Muscle of leg (tissue), 11 donors: ENCODE measurements around the gene NOS2. TPM values are rescaled to one million over a fixed set of nuclear protein-coding genes. Genes with fewer than 3 reads are reported as not detected.
"Not testable (repeated sequence)": the region's sequence is repeated elsewhere in the genome, so short reads cannot be mapped to it uniquely, and the experiment has no call there.

Experiments used
- DNase-seq: peaks from one replicate; pipeline ENCODE4 v3.0.0; 2013
- H3K27ac ChIP-seq: one replicate; pipeline ENCODE4 v1.5.1; 2013; ENCODE audit warnings: mild to moderate bottlenecking, low read length, control low read depth
- H3K27me3 ChIP-seq: one replicate; pipeline ENCODE4 v1.6.1; 2013; ENCODE audit warnings: low read length; ENCODE audit not compliant: control insufficient read depth, insufficient read depth
- H3K36me3 ChIP-seq: one replicate; pipeline ENCODE4 v1.6.1; 2013; ENCODE audit warnings: low read length; ENCODE audit not compliant: control insufficient read depth, insufficient read depth
- H3K4me1 ChIP-seq: one replicate; pipeline ENCODE4 v1.6.1; 2013; ENCODE audit warnings: low read length; ENCODE audit not compliant: control insufficient read depth, insufficient read depth
- H3K4me3 ChIP-seq: one replicate; pipeline ENCODE4 v1.5.1; 2013; ENCODE audit warnings: low read length, control low read depth
- H3K9me3 ChIP-seq: replicated peaks from 2 replicates; pipeline ENCODE4 v1.6.1; 2013; ENCODE audit warnings: low read depth, low read length; ENCODE audit not compliant: control insufficient read depth
- WGBS: methylation state at CpG from one replicate; pipeline ENCODE4 v1.1.5; 2013; ENCODE audit warnings: missing lambda C conversion rate; ENCODE audit not compliant: insufficient coverage; 5-methylcytosine and 5-hydroxymethylcytosine counted together
- polyA plus RNA-seq, 8 donors: library from polyadenylated mRNA; unstranded; fragments of 120-200 nt; gene quantifications; one replicate each; pipeline versions ENCODE4 v1.2.1 to v1.2.3, GENCODE V29; 2013; ENCODE audit warnings: inconsistent platforms in 1 of 8, low replicate concordance in 1 of 8; ENCODE audit not compliant: insufficient read length in 8 of 8, insufficient read depth in 1 of 8
- total RNA-seq: library from RNA; stranded (reverse); fragments of 120-200 nt; gene quantifications from one replicate; pipeline ENCODE4 v1.2.4, GENCODE V29; 2013

The NOS2 gene
- total and polyA plus RNA-seq, 9 donors = 1.5 to 4.3 (median 2.6) TPM

GRCh38 chr17:27768858-27769410 is 31.4 kb downstream of the NOS2 start:
- Histone ChIP-seq H3K27me3 (no peaks in the 10 kb centered on the region), H3K4me3 (no peak overlapping the region), H3K9me3 (no peaks in the 10 kb centered on the region), H3K27ac (no peak overlapping the region), H3K36me3 (no peaks in the 10 kb centered on the region), H3K4me1 (no peaks in the 10 kb centered on the region)
- DNase-seq = no peak
- WGBS = 95% methylated on average over 8 of the region's 11 CpGs

- Histone ChIP-seq H3K27me3 (no peaks in the 10 kb centered on the region), H3K4me1 (no peaks in the 10 kb centered on the region), H3K27ac (no peak overlapping the region), H3K9me3 (no peaks in the 10 kb centered on the region), H3K4me3 (no peak overlapping the region), H3K36me3 (no peaks in the 10 kb centered on the region)
- DNase-seq = no peak
- 87% methylated on average over 8 of the region's 12 CpGs for WGBS
These were observed 33.9 kb downstream of the NOS2 start for GRCh38 chr17:27766438-27766837.

GRCh38 chr17:27765353-27765752 is 35.0 kb downstream of the NOS2 start:
- H3K9me3 ChIP-seq = no peaks in the 10 kb centered on the region
- 81% methylated on average over 8 of the region's 9 CpGs for WGBS

GRCh38 chr17:27764589-27764988 is 35.7 kb downstream of the NOS2 start:
- H3K36me3 ChIP-seq = no peaks in the 10 kb centered on the region
- no peak for DNase-seq
- H3K27me3 ChIP-seq = no peaks in the 10 kb centered on the region
- H3K9me3 ChIP-seq = no peaks in the 10 kb centered on the region
- WGBS = 54% methylated on average over 1 of the region's 4 CpGs
- no peak overlapping the region for H3K4me3 ChIP-seq
- H3K27ac ChIP-seq = no peak overlapping the region
- H3K4me1 ChIP-seq = no peaks in the 10 kb centered on the region

More at GRCh38 chr17:27765353-27765752, 35.0 kb downstream of the NOS2 start:
- Histone ChIP-seq H3K36me3 (no peaks in the 10 kb centered on the region), H3K4me3 (no peak overlapping the region), H3K27me3 (no peaks in the 10 kb centered on the region), H3K27ac (no peak overlapping the region), H3K4me1 (no peaks in the 10 kb centered on the region)
- no peak for DNase-seq

- no peak overlapping the region for H3K27ac ChIP-seq
- no peaks in the 10 kb centered on the region for H3K36me3 ChIP-seq
- 79% methylated on average over 8 of the region's 12 CpGs for WGBS
- DNase-seq = peak; percentile 49
- no peaks in the 10 kb centered on the region for H3K9me3 ChIP-seq
- H3K4me3 ChIP-seq = no peak overlapping the region
- H3K27me3 ChIP-seq = no peaks in the 10 kb centered on the region
- no peaks in the 10 kb centered on the region for H3K4me1 ChIP-seq
These were observed 37.6 kb downstream of the NOS2 start for GRCh38 chr17:27762527-27763305.

- not testable (repeated sequence) for H3K27me3 ChIP-seq, H3K4me1 ChIP-seq, H3K4me3 ChIP-seq, DNase-seq, H3K27ac ChIP-seq, H3K36me3 ChIP-seq, H3K9me3 ChIP-seq
- WGBS = 100% methylated on average over 1 of the region's 15 CpGs
These were observed 39.4 kb downstream of the NOS2 start for GRCh38 chr17:27760931-27761330.

GRCh38 chr17:27760069-27760885 is 40.1 kb downstream of the NOS2 start:
- no peak overlapping the region for H3K4me3 ChIP-seq
- no peaks in the 10 kb centered on the region for H3K36me3 ChIP-seq
- H3K9me3 ChIP-seq = no peaks in the 10 kb centered on the region
- DNase-seq = peak; percentile 37
- no peaks in the 10 kb centered on the region for H3K27me3 ChIP-seq
- no peak overlapping the region for H3K27ac ChIP-seq
- WGBS = 50% methylated on average over 21 of the region's 28 CpGs
- no peaks in the 10 kb centered on the region for H3K4me1 ChIP-seq

GRCh38 chr17:27759528-27759927 is 40.8 kb downstream of the NOS2 start:
- no peak overlapping the region for H3K27ac ChIP-seq
- no peaks in the 10 kb centered on the region for H3K9me3 ChIP-seq
- 82% methylated on average over 13 of the region's 14 CpGs for WGBS
- no peaks in the 10 kb centered on the region for H3K27me3 ChIP-seq
- H3K36me3 ChIP-seq = no peaks in the 10 kb centered on the region
- no peaks in the 10 kb centered on the region for H3K4me1 ChIP-seq
- no peak for DNase-seq
- no peak overlapping the region for H3K4me3 ChIP-seq

GRCh38 chr17:27756467-27757371 is 43.6 kb downstream of the NOS2 start:
- H3K4me3 ChIP-seq = no peak overlapping the region
- H3K9me3 ChIP-seq = no peaks in the 10 kb centered on the region
- no peaks in the 10 kb centered on the region for H3K4me1 ChIP-seq
- no peak overlapping the region for H3K27ac ChIP-seq
- H3K36me3 ChIP-seq = no peaks in the 10 kb centered on the region
- peak; percentile 29 for DNase-seq
- H3K27me3 ChIP-seq = no peaks in the 10 kb centered on the region
- WGBS = 87% methylated on average over 12 of the region's 17 CpGs
